Measurements from ENCODE around the gene CTNND2. TPM values are rescaled to one million over a fixed set of nuclear protein-coding genes. Genes with fewer than 3 reads are reported as not detected.

The CTNND2 gene
- total and polyA plus RNA-seq, 10 donors = 0.93 to 51.0 (median 21.5) TPM

DNA sequence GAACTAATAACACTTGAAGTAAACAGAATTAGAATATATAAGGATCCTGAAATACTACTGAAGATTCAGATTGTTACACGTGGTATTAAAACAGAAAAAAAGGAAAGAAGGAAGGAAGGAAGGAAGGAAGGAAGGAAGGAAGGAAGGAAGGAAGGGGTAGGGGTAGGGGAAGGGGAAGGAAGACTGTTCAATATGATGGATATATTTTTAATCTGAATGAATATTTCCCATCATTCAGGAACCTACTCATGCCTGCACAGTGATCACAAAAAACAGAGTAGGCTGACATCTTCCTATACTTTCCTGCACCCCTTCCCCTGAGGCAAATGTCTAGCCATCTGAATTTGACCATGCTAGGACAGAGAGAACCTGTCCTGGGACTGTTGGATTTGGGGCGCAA is 133.9 kb downstream of the CTNND2 start:
- intact Hi-C loops (cut with DNase I; ENCODE audit: low total_unique reads) = no loop called here
- DNase-seq = no peak
- Histone ChIP-seq H3K36me3 (no peaks in the 10 kb centered on the region), H3K4me3 (no peak overlapping the region), H3K27ac (no peak overlapping the region), H3K9me3 (peaks cover 0 to 7% (median 0%) of the 10 kb centered on the region in 8 donors), H3K4me1 (no peaks in the 10 kb centered on the region), H3K27me3 (replicated peaks in 1 of 7) (no peaks in the 10 kb centered on the region)
- TF ChIP-seq, protein P1, sequence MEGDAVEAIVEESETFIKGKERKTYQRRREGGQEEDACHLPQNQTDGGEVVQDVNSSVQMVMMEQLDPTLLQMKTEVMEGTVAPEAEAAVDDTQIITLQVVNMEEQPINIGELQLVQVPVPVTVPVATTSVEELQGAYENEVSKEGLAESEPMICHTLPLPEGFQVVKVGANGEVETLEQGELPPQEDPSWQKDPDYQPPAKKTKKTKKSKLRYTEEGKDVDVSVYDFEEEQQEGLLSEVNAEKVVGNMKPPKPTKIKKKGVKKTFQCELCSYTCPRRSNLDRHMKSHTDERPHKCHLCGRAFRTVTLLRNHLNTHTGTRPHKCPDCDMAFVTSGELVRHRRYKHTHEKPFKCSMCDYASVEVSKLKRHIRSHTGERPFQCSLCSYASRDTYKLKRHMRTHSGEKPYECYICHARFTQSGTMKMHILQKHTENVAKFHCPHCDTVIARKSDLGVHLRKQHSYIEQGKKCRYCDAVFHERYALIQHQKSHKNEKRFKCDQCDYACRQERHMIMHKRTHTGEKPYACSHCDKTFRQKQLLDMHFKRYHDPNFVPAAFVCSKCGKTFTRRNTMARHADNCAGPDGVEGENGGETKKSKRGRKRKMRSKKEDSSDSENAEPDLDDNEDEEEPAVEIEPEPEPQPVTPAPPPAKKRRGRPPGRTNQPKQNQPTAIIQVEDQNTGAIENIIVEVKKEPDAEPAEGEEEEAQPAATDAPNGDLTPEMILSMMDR (IDR thresholded peaks at IDR 0.05 in 8 of 11, conservative IDR thresholded peaks at IDR 0.05 in 3 of 11) = no peak
- no peak for TF ChIP-seq POLR2A (IDR thresholded peaks at IDR 0.05)
- no peak for TF ChIP-seq POLR2AphosphoS5 (IDR thresholded peaks at IDR 0.05)
- WGBS, 5 donors = 54 to 67% (median 59%) methylated on average over 2 of the region's 2 CpGs

DNA sequence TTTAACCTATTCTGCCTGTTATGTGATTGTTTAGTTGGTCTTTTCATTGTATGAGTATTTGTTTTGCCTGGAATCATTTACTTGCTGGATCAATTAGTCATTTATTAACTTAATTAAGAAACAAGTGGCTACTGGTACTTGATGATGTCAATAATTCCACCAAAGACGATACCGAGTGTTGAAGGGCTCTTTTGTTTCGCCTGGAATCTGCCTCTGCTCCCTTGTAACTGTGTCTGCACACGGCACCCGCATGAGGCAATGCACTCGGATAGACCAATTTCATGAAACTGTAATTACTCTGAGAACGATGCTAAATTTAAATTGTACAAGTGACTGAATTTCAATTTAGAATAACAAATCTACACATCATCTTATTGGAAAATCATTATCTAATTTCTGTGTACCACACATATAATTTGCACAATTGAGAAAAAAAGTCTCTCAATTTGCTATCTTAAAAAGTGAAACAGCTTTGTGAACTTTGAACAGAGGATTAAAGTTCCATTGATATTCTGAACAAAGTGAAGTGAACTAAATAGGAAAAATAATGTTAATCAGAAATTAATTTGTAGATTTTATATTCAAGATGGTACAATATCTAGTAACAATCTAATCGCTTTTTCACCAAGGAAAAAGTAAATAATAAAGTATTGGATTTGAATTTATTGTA is 143.2 kb downstream of the CTNND2 start:
- no peaks in the 10 kb centered on the region for H3K4me1 ChIP-seq
- H3K4me3 ChIP-seq = no peak overlapping the region
- peaks cover 0 to 26% (median 17%) of the 10 kb centered on the region in 8 donors for H3K9me3 ChIP-seq
- 89 to 98% (median 92%) methylated on average over 8 of the region's 8 CpGs for WGBS, 5 donors
- intact Hi-C loops (cut with DNase I; ENCODE audit: low total_unique reads) = no loop called here
- no peak for DNase-seq
- H3K36me3 ChIP-seq = no peaks in the 10 kb centered on the region
- no peak for TF ChIP-seq POLR2AphosphoS5 (IDR thresholded peaks at IDR 0.05)
- TF ChIP-seq POLR2A (IDR thresholded peaks at IDR 0.05) = no peak
- H3K27ac ChIP-seq = no peak overlapping the region
- H3K27me3 ChIP-seq (replicated peaks in 1 of 7) = no peaks in the 10 kb centered on the region

DNA sequence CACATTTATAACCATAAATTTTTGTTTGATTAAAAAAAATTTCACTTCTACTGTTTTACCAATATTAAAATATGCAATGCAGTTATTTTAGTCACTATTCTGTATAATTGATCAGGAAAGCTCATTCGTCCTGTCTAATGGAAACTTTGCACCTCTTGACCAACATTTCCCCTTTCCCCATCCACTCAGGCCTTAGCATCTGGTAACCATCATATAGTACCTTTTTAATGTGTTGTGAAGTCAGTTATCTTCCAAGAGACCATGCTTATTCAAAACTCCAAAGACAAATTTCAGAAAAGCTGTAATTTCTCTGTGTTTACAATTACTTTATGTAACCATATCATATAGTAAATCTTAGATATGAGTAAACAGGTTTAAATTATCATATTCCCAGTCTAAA is 145.9 kb downstream of the CTNND2 start:
- no peak for DNase-seq
- 58 to 77% (median 73%) methylated on average over 1 of the region's 1 CpG for WGBS, 5 donors
- Histone ChIP-seq H3K27me3 (replicated peaks in 1 of 7) (no peaks in the 10 kb centered on the region), H3K4me1 (no peaks in the 10 kb centered on the region), H3K27ac (no peak overlapping the region), H3K4me3 (no peak overlapping the region), H3K36me3 (no peaks in the 10 kb centered on the region), H3K9me3 (peaks cover 0 to 10% (median 5%) of the 10 kb centered on the region in 8 donors)
- intact Hi-C loops (cut with DNase I; ENCODE audit: low total_unique reads) = no loop called here
- TF ChIP-seq, protein P1 (IDR thresholded peaks at IDR 0.05 in 8 of 11, conservative IDR thresholded peaks at IDR 0.05 in 3 of 11) = no peak
- TF ChIP-seq POLR2A (IDR thresholded peaks at IDR 0.05) (no peak), POLR2AphosphoS5 (IDR thresholded peaks at IDR 0.05) (no peak)

DNA sequence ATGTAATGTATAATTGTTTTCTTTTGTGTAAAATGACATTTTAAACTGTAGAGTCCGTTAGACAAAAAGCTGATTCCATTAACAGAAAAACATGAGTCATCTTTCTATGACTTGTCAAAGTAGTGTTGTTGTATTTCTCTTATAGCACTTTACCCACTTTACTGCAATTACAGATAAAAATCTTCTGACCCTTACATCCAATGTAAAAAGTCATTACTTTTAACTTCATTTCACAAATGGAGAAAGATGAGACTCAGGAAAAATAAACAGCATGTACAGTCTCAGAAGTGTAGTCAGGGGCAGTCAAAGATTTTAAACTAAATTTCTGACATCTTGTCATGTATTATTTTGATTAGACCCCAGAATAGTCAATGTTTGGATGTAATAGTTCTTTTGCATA is 146.6 kb downstream of the CTNND2 start:
- no peaks in the 10 kb centered on the region for H3K4me1 ChIP-seq
- intact Hi-C loops (cut with DNase I; ENCODE audit: low total_unique reads) = no loop called here
- H3K9me3 ChIP-seq = peaks cover 0 to 3% (median 0%) of the 10 kb centered on the region in 8 donors
- no peaks in the 10 kb centered on the region for H3K27me3 ChIP-seq (replicated peaks in 1 of 7)
- TF ChIP-seq POLR2A (IDR thresholded peaks at IDR 0.05) (no peak), POLR2AphosphoS5 (IDR thresholded peaks at IDR 0.05) (no peak)
- TF ChIP-seq, protein P1 (IDR thresholded peaks at IDR 0.05 in 8 of 11, conservative IDR thresholded peaks at IDR 0.05 in 3 of 11) = no peak
- 58 to 81% (median 76%) methylated on average over 1 of the region's 1 CpG for WGBS, 5 donors
- DNase-seq = no peak
- H3K27ac ChIP-seq = no peak overlapping the region
- H3K36me3 ChIP-seq = no peaks in the 10 kb centered on the region
- H3K4me3 ChIP-seq = no peak overlapping the region
